HepG2 (cell line): ENCODE measurements around the gene TMEM86B. TPM values are rescaled to one million over a fixed set of nuclear protein-coding genes. Genes with fewer than 3 reads are reported as not detected.

ENCODE experiments used
- ATAC-seq: fragments of 200-7000 bp; cut with Tn5 transposase; 3 replicates; pipeline ENCODE4 v1.9.1; 2020; ENCODE audit warnings: mild to moderate bottlenecking, moderate library complexity
- BruUV-seq: library from RNA; stranded (reverse); fragments of 400-500 nt; replicated peaks from 2 replicates; lab custom pipeline; 2021; lab: Mats Ljungman, UMichigan
- CTCF ChIA-PET: fragments of 300-600 bp; formaldehyde crosslinking; extraction: SDS; loops from one replicate; lab custom pipeline; 2021; ENCODE audit warnings: low total read pairs, inconsistent platforms, low intra/inter-chr PET ratio; lab: Yijun Ruan, JAX
- POLR2A ChIA-PET: fragments of 350-600 bp; sonication (Branson Sonifier 250); formaldehyde crosslinking; loops from one replicate; lab custom pipeline; 2020; ENCODE audit warnings: antibody characterized with exemption, inconsistent platforms; lab: Yijun Ruan, JAX
- DNase-seq: peaks from one replicate; pipeline ENCODE4 v3.0.0-alpha.2; 2015; ENCODE audit warnings: low spot score
- FAIRE-seq: peaks from 3 replicates; lab custom pipeline; 2011; peaks lifted over from hg19 to GRCh38; lab: Jason Lieb, UNC
- H2AFZ ChIP-seq: one replicate; pipeline ENCODE4 v1.6.1; 2011; ENCODE audit warnings: low read length, inconsistent platforms
- H3K27ac ChIP-seq: fragments of 300-600 bp; 3 replicates; pipeline ENCODE4 v1.8.0; 2011; ENCODE audit warnings: mixed run types, mild to moderate bottlenecking, mixed read lengths, low read length, inconsistent platforms; ENCODE audit not compliant: insufficient read depth; ENCODE audit errors: extremely low read length
- H3K27me3 ChIP-seq, 2 experiments: fragments of 200-600 bp in 1 of 2; 2 replicates in 1 of 2; 3 replicates in 1 of 2; pipeline versions ENCODE4 v1.6.0 to v1.8.0; 2011; ENCODE audit warnings: low read length in 2 of 2, mild to moderate bottlenecking in 2 of 2, moderate library complexity in 2 of 2, inconsistent platforms in 1 of 2; ENCODE audit not compliant: insufficient read depth in 2 of 2, control insufficient read depth in 1 of 2
- H3K36me3 ChIP-seq, 2 experiments: fragments of 200-600 bp in 1 of 2; replicated peaks in 1 of 2; 2 replicates in 1 of 2; 3 replicates in 1 of 2; pipeline versions ENCODE4 v1.5.1 to v1.8.0; 2011; ENCODE audit warnings: low read length in 2 of 2, inconsistent platforms in 1 of 2; ENCODE audit not compliant: insufficient read depth in 2 of 2, control insufficient read depth in 1 of 2
- H3K4me1 ChIP-seq: 2 replicates; pipeline ENCODE4 v1.5.1; 2012; ENCODE audit warnings: low read length, inconsistent platforms; ENCODE audit not compliant: insufficient read depth
- H3K4me2 ChIP-seq: 2 replicates; pipeline ENCODE4 v1.6.0; 2011; ENCODE audit warnings: low read depth, low read length, inconsistent platforms
- H3K4me3 ChIP-seq, 3 experiments: fragments of 200-600 bp in 1 of 3; sonication (generic), shearing (Covaris generic) in 1 of 3; replicated peaks in 1 of 3; 2 replicates each; pipeline ENCODE4 v1.5.1; 2011 to 2016; ENCODE audit warnings: low read length in 3 of 3, inconsistent platforms in 2 of 3, low read depth in 2 of 3, mild to moderate bottlenecking in 2 of 3, control low read depth in 1 of 3, mixed read lengths in 1 of 3; ENCODE audit not compliant: insufficient read depth in 1 of 3
- H3K79me2 ChIP-seq: one replicate; pipeline ENCODE4 v1.6.1; 2011; ENCODE audit warnings: low read length, inconsistent platforms; ENCODE audit not compliant: insufficient read depth
- H3K9ac ChIP-seq: 2 replicates; pipeline ENCODE4 v1.6.0; 2011; ENCODE audit warnings: mild to moderate bottlenecking, low read depth, low read length, inconsistent platforms; ENCODE audit not compliant: insufficient read depth
- H3K9me3 ChIP-seq: 2 replicates; pipeline ENCODE4 v1.5.1; 2012; ENCODE audit warnings: mild to moderate bottlenecking, low read length
- H4K20me1 ChIP-seq: 2 replicates; pipeline ENCODE4 v1.6.0; 2011; ENCODE audit warnings: inconsistent platforms, mild to moderate bottlenecking, low read length, moderate library complexity; ENCODE audit not compliant: insufficient read depth
- AGO2 ChIP-seq: fragments of 200-400 bp; formaldehyde crosslinking; optimal IDR thresholded peaks from 2 replicates; pipeline ENCODE3; 2017; ENCODE audit warnings: mild to moderate bottlenecking, low read depth, low read length, moderate library complexity
- ATF3 ChIP-seq: sonication (generic); formaldehyde crosslinking; IDR thresholded peaks from 2 replicates; pipeline ENCODE4 v1.4.0; 2020; ENCODE audit warnings: missing genetic modification reagents
- FOXC1 ChIP-seq: sonication (generic); formaldehyde crosslinking; IDR thresholded peaks from 2 replicates; pipeline ENCODE4 v1.8.0; 2022; ENCODE audit warnings: mild to moderate bottlenecking, missing genetic modification reagents, borderline replicate concordance
- HINFP ChIP-seq: sonication (generic); formaldehyde crosslinking; IDR thresholded peaks from 2 replicates; pipeline ENCODE4 v1.4.0; 2020; ENCODE audit warnings: low read depth, mild to moderate bottlenecking, missing genetic modification reagents
- MED8 ChIP-seq: sonication (generic); formaldehyde crosslinking; IDR thresholded peaks from 2 replicates; pipeline ENCODE4 v1.8.1; 2023; ENCODE audit warnings: mild to moderate bottlenecking, missing genetic modification reagents; ENCODE audit not compliant: insufficient replicate concordance
- ZNF296 ChIP-seq: sonication (generic); formaldehyde crosslinking; conservative IDR thresholded peaks from 2 replicates; pipeline ENCODE4 v1.5.0; 2020; ENCODE audit warnings: mild to moderate bottlenecking, missing genetic modification reagents
- ZNF687 ChIP-seq: sonication (generic); formaldehyde crosslinking; IDR thresholded peaks from 2 replicates; pipeline ENCODE4 v1.5.1; 2020; ENCODE audit warnings: mild to moderate bottlenecking, missing genetic modification reagents, moderate library complexity
- WGBS: methylation state at CpG from one replicate; pipeline ENCODE4 v1.1.6; 2017; ENCODE audit warnings: low lambda C conversion rate; 5-methylcytosine and 5-hydroxymethylcytosine counted together
- in situ Hi-C: cut with HindIII; loops from 2 replicates; pipeline ENCODE4 v1.10.0; 2017; ENCODE audit warnings: low pct_unique_long_range_greater_than_20kb; ENCODE audit not compliant: extremely low pct_ligation_motif_present
- intact Hi-C: fragments of 100-400 bp; cut with micrococcal nuclease; formaldehyde crosslinking; loops from one replicate; pipeline ENCODE4 v1.10.0; 2022; ENCODE audit not compliant: unreplicated experiment
- polyA plus RNA-seq, 8 experiments: library from polyadenylated mRNA; depleted of rRNA in 3 of 8; stranded (reverse) in 7 of 8; unstranded in 1 of 8; fragments of >200 nt; fragmentation: Illumina TruSeq in 4 of 8; extraction: Trizol in 4 of 8; gene quantifications; 2 replicates each; pipeline versions ENCODE4 v1.2.1 to v1.2.3, GENCODE V29; 2011 to 2016; ENCODE audit warnings: low read depth in 4 of 8, missing spikeins in 1 of 8, mixed read lengths in 1 of 8; ENCODE audit not compliant: insufficient read depth in 1 of 8
- total RNA-seq, 5 experiments: library from RNA; depleted of rRNA; stranded (reverse); fragments of >200 nt; fragmentation: Illumina TruSeq; extraction: Trizol; gene quantifications; 2 replicates each; pipeline ENCODE4 v1.2.3, GENCODE V29; 2016; ENCODE audit warnings: low read depth in 1 of 5

Gene TMEM86B
- total and polyA plus RNA-seq, 2 of the 13 experiments (the other 11 are each of a cell fraction or from before 2014, with no cell fraction given) = 7.7 to 9.6 TPM

GRCh38 chr19:55246462-55247451 is 18.2 kb upstream of the TMEM86B start:
- Histone ChIP-seq H3K79me2 (peaks cover 45% of the 10 kb centered on the region), H3K9ac (no peak overlapping the region), H4K20me1 (peaks cover 42% of the 10 kb centered on the region), H3K36me3 (peaks cover 37 to 78% of the 10 kb centered on the region in 2 experiments), H3K27ac (no peak overlapping the region), H3K4me2 (no peak overlapping the region), H2AFZ (no peak overlapping the region), H3K27me3 (no peaks in the 10 kb centered on the region), H3K4me3 (no peak overlapping the region), H3K4me1 (peaks cover 29% of the 10 kb centered on the region), H3K9me3 (no peaks in the 10 kb centered on the region)
- DNase-seq (no peak), ATAC-seq (no peak), FAIRE-seq (no peak)
- TF ChIP-seq ATF3 (CRISPR knock-in tag) (no peak), ZNF687 (CRISPR knock-in tag) (0 out of 2 replicates have a peak, but pooled peaks have one; percentile 11), FOXC1 (CRISPR knock-in tag) (no peak), HINFP (CRISPR knock-in tag) (no peak), AGO2 (peak; percentile 76), MED8 (CRISPR knock-in tag) (no peak), ZNF296 (CRISPR knock-in tag) (no peak)
- in situ Hi-C loops = no loop called here
- no TSS peak for BruUV-seq
- POLR2A ChIA-PET = interaction anchor here (0.9 kb wide), 2 partner anchors 13 to 40 kb away, joined by 3 to 5 read pairs; partner anchors contain the start of gene PPP6R1
- intact Hi-C loops = no loop called here
- 93% methylated on average over 25 of the region's 40 CpGs for WGBS
- CTCF ChIA-PET = no interaction called here
